ENCODE measurements around the gene SNAP23. TPM values are rescaled to one million over a fixed set of nuclear protein-coding genes. Genes with fewer than 3 reads are reported as not detected.
A peak's percentile ranks its signal among the peaks of the same experiment; 100 is the strongest.

The SNAP23 gene
- total RNA-seq, 1 donor from 2014 or later, result 111 TPM

DNA sequence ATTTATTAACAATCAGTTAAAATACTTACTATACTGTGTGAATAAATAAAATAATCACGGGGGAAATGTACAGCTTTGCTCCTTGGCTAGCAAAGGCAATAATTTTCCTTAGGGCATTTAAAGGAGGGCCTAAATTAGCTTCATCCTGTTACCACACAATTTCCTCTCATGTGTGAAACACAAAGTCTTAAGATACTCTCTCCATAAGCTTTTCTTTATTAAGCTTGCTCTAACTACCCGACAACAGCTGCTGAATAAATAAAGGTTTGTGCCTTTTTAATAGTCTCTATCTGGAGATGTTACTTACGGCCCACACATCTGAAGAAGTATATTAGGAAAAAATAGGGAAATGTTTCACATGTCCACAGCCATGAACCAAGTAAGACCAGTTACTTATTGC, 34.2 kb upstream of the SNAP23 start:
- peaks cover 51% of the 10 kb centered on the region for H3K36me3 Mint-ChIP-seq (ENCODE audit: low read depth)
- intact Hi-C loops (cut with micrococcal nuclease), result no loop called here
- peak overlapping the region; percentile 4 for H3K27ac Mint-ChIP-seq
- ChIA-PET CTCF (interaction anchor here (0.6 to 1.6 kb wide), 2 partner anchors 11 to 14 kb away, joined by 3 to 5 read pairs; no protein-coding TSS in a partner anchor), POLR2A (interaction anchor here (0.6 to 1.1 kb wide), 2 partner anchors 34 to 114 kb away, joined by 3 to 4 read pairs; partner anchors contain the start of gene SNAP23)
- no peaks in the 10 kb centered on the region for H3K9me3 Mint-ChIP-seq
- no peaks in the 10 kb centered on the region for H3K27me3 Mint-ChIP-seq
- no peak overlapping the region for H3K4me3 Mint-ChIP-seq
- no peak for ATAC-seq (ENCODE audit: low read depth)
- TF ChIP-seq, protein P1, sequence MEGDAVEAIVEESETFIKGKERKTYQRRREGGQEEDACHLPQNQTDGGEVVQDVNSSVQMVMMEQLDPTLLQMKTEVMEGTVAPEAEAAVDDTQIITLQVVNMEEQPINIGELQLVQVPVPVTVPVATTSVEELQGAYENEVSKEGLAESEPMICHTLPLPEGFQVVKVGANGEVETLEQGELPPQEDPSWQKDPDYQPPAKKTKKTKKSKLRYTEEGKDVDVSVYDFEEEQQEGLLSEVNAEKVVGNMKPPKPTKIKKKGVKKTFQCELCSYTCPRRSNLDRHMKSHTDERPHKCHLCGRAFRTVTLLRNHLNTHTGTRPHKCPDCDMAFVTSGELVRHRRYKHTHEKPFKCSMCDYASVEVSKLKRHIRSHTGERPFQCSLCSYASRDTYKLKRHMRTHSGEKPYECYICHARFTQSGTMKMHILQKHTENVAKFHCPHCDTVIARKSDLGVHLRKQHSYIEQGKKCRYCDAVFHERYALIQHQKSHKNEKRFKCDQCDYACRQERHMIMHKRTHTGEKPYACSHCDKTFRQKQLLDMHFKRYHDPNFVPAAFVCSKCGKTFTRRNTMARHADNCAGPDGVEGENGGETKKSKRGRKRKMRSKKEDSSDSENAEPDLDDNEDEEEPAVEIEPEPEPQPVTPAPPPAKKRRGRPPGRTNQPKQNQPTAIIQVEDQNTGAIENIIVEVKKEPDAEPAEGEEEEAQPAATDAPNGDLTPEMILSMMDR (IDR thresholded peaks at IDR 0.05), result no peak
- no peak for DNase-seq
- H3K4me1 Mint-ChIP-seq, result peaks cover 25% of the 10 kb centered on the region

DNA sequence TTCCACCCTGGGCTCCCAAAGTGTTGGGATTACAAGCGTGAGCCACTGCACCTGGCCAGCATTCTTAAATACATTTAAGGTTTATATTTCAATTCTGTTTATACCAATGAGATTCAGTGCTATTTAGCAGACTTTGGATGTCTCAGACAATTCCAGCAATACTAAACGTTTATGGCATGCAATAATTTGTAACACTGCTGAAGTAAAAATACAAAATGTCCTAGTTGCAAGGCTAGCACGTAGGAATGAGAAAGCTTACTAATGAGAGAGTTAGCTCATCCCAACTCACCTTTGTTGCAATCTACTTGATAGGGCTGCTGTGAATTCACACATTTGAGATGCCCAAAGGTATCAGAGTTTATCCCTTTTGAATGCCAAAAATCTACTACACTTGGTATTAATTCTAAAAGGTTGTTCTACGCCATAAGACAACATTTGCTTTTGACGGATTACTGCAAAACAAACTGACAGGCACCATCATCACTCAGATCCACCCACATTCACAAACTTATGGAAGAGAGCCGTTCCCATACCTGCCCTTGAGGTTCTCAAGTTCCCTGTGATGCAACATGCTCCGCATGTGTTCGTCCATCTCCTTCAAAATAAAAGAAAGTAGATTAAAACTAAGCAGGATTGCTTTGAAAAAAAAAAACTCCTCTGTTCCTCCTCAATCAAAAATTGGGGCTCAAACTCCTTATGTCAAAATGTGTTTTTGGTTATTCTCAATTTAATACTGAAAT, 29.7 kb upstream of the SNAP23 start:
- ChIA-PET CTCF (no interaction called here), POLR2A (interaction anchor here (1.4 to 3.5 kb wide), 2 partner anchors 25 to 192 kb away, joined by 4 to 9 read pairs; partner anchors contain the start of genes TMEM87A and ZNF106)
- H3K27ac Mint-ChIP-seq, result no peak overlapping the region
- H3K27me3 Mint-ChIP-seq, result no peaks in the 10 kb centered on the region
- no peak overlapping the region for H3K4me3 Mint-ChIP-seq
- DNase-seq (no peak), ATAC-seq (ENCODE audit: low read depth) (no peak)
- peaks cover 6% of the 10 kb centered on the region for H3K4me1 Mint-ChIP-seq
- TF ChIP-seq, protein P1 (IDR thresholded peaks at IDR 0.05), result no peak
- peaks cover 51% of the 10 kb centered on the region for H3K36me3 Mint-ChIP-seq (ENCODE audit: low read depth)
- no peaks in the 10 kb centered on the region for H3K9me3 Mint-ChIP-seq
- intact Hi-C loops (cut with micrococcal nuclease), result no loop called here

DNA sequence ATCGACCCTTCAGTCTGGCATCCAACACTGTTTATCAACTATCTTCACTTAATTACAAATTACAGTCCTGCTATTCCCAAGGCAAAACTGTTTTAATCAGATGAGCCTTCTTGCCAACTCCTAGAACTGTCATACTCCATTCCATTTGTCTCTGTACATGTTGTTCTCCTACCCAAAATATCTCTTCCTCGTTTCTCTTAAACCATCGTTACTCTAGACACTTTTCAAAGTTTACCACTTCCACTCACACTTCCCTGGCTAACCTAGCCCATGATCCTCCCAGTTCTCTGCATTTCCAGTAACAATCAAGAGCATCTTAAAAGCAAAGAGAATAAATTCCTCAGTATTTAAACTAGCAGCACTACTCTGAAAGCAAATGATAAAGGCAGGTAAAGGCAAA, 24.4 kb upstream of the SNAP23 start:
- POLR2A ChIA-PET, result interaction anchor here (1.0 to 1.2 kb wide), 2 partner anchors 20 to 198 kb away, joined by 3 to 5 read pairs; partner anchors contain the start of genes GANC, TMEM87A and ZNF106
- no peaks in the 10 kb centered on the region for H3K9me3 Mint-ChIP-seq
- TF ChIP-seq, protein P1 (IDR thresholded peaks at IDR 0.05), result no peak
- ATAC-seq (ENCODE audit: low read depth) (no peak), DNase-seq (no peak)
- H3K27ac Mint-ChIP-seq, result no peak overlapping the region
- intact Hi-C loops (cut with micrococcal nuclease), result loop anchor here (1.0 to 10.0 kb wide), 3 partner anchors 184 to 416 kb away; partner anchors contain the start of genes GANC and TMEM87A
- H3K4me1 Mint-ChIP-seq, result peaks cover 22% of the 10 kb centered on the region
- H3K4me3 Mint-ChIP-seq, result no peak overlapping the region
- no peaks in the 10 kb centered on the region for H3K27me3 Mint-ChIP-seq
- CTCF ChIA-PET, result interaction anchor here (1.6 to 1.8 kb wide), 3 partner anchors 9 to 19 kb away, joined by 5 to 9 read pairs (median 7); partner anchors contain the start of gene ZNF106
- H3K36me3 Mint-ChIP-seq (ENCODE audit: low read depth), result peaks cover 21% of the 10 kb centered on the region

DNA sequence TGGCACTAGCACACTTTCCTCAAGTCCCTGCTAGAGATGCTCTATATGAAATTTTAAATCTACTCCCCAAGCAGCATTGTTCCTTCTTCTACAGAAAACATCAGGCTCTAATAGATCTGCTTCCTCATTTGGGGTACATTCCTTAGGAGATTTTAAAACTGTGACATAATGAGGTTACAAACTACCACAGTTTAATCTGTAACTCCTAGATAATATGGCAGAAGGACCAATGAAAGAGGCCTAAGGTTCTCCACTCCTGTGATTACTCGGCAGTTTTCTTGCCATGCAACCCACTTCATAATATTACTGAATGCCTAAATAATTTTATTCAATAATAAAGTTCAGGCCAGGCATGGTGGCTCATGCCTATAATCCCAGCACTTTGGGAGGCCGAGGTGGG, 20.6 kb upstream of the SNAP23 start:
- POLR2A ChIA-PET, result interaction anchor here (1.2 kb wide), 1 partner anchor 16 kb away, joined by 5 read pairs; the partner anchor contains the start of gene ZNF106
- H3K4me3 Mint-ChIP-seq, result no peak overlapping the region
- TF ChIP-seq, protein P1 (IDR thresholded peaks at IDR 0.05), result no peak
- peak overlapping the region; percentile 59 for H3K27ac Mint-ChIP-seq
- peaks cover 25% of the 10 kb centered on the region for H3K4me1 Mint-ChIP-seq
- CTCF ChIA-PET, result no interaction called here
- DNase-seq (no peak), ATAC-seq (ENCODE audit: low read depth) (no peak)
- H3K27me3 Mint-ChIP-seq, result no peaks in the 10 kb centered on the region
- H3K9me3 Mint-ChIP-seq, result no peaks in the 10 kb centered on the region
- intact Hi-C loops (cut with micrococcal nuclease), result loop anchor here (10.0 kb wide), 2 partner anchors 180 to 420 kb away; no protein-coding TSS in a partner anchor
- peaks cover 7% of the 10 kb centered on the region for H3K36me3 Mint-ChIP-seq (ENCODE audit: low read depth)

DNA sequence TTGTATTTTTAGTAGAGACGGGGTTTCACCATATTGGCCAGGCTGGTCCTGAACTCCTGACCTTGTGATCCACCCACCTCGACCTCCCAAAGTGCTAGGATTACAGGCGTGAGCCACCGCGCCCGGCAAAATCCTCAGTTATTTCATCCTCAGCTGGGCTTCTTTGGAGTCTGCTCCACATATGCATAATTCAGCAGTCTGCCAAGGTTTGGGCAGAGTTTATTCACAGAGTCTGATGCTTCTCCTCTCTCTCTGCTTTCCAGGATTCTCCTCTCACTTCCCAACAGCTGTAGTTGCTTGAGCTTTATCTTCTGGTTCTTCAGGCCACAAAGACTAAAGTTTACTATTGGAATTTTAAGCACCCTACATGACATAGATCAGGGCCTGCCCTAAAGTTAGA, 12.7 kb upstream of the SNAP23 start:
- H3K4me3 Mint-ChIP-seq, result no peak overlapping the region
- intact Hi-C loops (cut with micrococcal nuclease), result no loop called here
- H3K36me3 Mint-ChIP-seq (ENCODE audit: low read depth), result peaks cover 21% of the 10 kb centered on the region
- TF ChIP-seq, protein P1 (IDR thresholded peaks at IDR 0.05), result no peak
- ATAC-seq (ENCODE audit: low read depth) (no peak), DNase-seq (no peak)
- no peak overlapping the region for H3K27ac Mint-ChIP-seq
- ChIA-PET CTCF (no interaction called here), POLR2A (no interaction called here)
- no peaks in the 10 kb centered on the region for H3K27me3 Mint-ChIP-seq
- H3K4me1 Mint-ChIP-seq, result peaks cover 8% of the 10 kb centered on the region
- peaks cover 2% of the 10 kb centered on the region for H3K9me3 Mint-ChIP-seq
